WTC11 (cell line): ENCODE data around the gene GGNBP2. TPM values are rescaled to one million over a fixed set of nuclear protein-coding genes. Genes with fewer than 3 reads are reported as not detected.
A peak's percentile ranks its signal among the peaks of the same experiment; 100 is the strongest.

Experiments used
- ATAC-seq: fragments of 200-7000 bp; cut with Tn5 transposase; 2 replicates; pipeline ENCODE4 v1.10.0; 2021; ENCODE audit warnings: mild to moderate bottlenecking, moderate library complexity
- CTCF ChIA-PET: fragments of 300-600 bp; sonication (Branson Sonifier 250); formaldehyde crosslinking; loops from one replicate; lab custom pipeline; 2021; ENCODE audit warnings: antibody characterized with exemption; lab: Charles Lee
- POLR2A ChIA-PET: fragments of 350-600 bp; sonication (Branson Sonifier 250); formaldehyde crosslinking; loops from one replicate; lab custom pipeline; 2021; ENCODE audit warnings: antibody characterized with exemption; lab: Charles Lee
- DNase-seq: peaks from one replicate; pipeline ENCODE4 v3.0.0; 2021; ENCODE audit warnings: low spot score
- H3K27ac Mint-ChIP-seq: 2 replicates; pipeline ENCODE4 v1.8.0; 2021; ENCODE audit warnings: mixed read lengths
- H3K27me3 Mint-ChIP-seq: 2 replicates; pipeline ENCODE4 v1.8.0; 2021; ENCODE audit warnings: low read depth, mild to moderate bottlenecking, moderate library complexity, mixed read lengths
- H3K36me3 Mint-ChIP-seq: 2 replicates; pipeline ENCODE4 v1.8.0; 2021; ENCODE audit warnings: mixed read lengths
- H3K4me1 Mint-ChIP-seq: 2 replicates; pipeline ENCODE4 v1.8.0; 2022; ENCODE audit warnings: mixed read lengths
- H3K4me3 Mint-ChIP-seq: 2 replicates; pipeline ENCODE4 v1.8.0; 2021; ENCODE audit warnings: mild to moderate bottlenecking, moderate library complexity, mixed read lengths
- H3K9me3 Mint-ChIP-seq: 2 replicates; pipeline ENCODE4 v1.8.0; 2021; ENCODE audit warnings: mixed read lengths
- CREB1 ChIP-seq: sonication (generic); formaldehyde crosslinking; IDR thresholded peaks from 2 replicates; pipeline ENCODE4 v1.8.0; 2023; ENCODE audit warnings: mild to moderate bottlenecking, missing genetic modification reagents
- EMX1 ChIP-seq: fragments of 250-450 bp; sonication (Bioruptor Pico); IDR thresholded peaks from 2 replicates; pipeline ENCODE4 v1.8.0; 2021; ENCODE audit warnings: mild to moderate bottlenecking
- ESRRA ChIP-seq: sonication (generic); formaldehyde crosslinking; IDR thresholded peaks from 2 replicates; pipeline ENCODE4 v1.8.1; 2022; ENCODE audit warnings: mild to moderate bottlenecking, missing genetic modification reagents, borderline replicate concordance
- ETV6 ChIP-seq: sonication (generic); formaldehyde crosslinking; IDR thresholded peaks from 2 replicates; pipeline ENCODE4 v1.8.1; 2022; ENCODE audit warnings: mild to moderate bottlenecking, missing genetic modification reagents
- GABPB1 ChIP-seq: sonication (generic); formaldehyde crosslinking; IDR thresholded peaks from 2 replicates; pipeline ENCODE4 v1.8.1; 2023; ENCODE audit warnings: mild to moderate bottlenecking, missing genetic modification reagents
- GRHL2 ChIP-seq: fragments of 250-450 bp; sonication (Bioruptor Pico); IDR thresholded peaks from 2 replicates; pipeline ENCODE4 v1.8.0; 2022; ENCODE audit warnings: mild to moderate bottlenecking, moderate library complexity; ENCODE audit not compliant: insufficient replicate concordance, severe bottlenecking
- HMGA2 ChIP-seq: fragments of 250-450 bp; sonication (Bioruptor Pico); IDR thresholded peaks from 2 replicates; pipeline ENCODE4 v1.4.0; 2021; ENCODE audit warnings: mild to moderate bottlenecking, moderate library complexity
- NFE2L1 ChIP-seq: sonication (generic); formaldehyde crosslinking; IDR thresholded peaks from 2 replicates; pipeline ENCODE4 v1.8.1; 2023; ENCODE audit warnings: missing genetic modification reagents
- NR1H2 ChIP-seq: sonication (generic); formaldehyde crosslinking; IDR thresholded peaks from 2 replicates; pipeline ENCODE4 v1.9.0; 2021; ENCODE audit warnings: mild to moderate bottlenecking, moderate library complexity, missing genetic modification reagents
- PRRX2 ChIP-seq: fragments of 250-450 bp; sonication (Bioruptor Pico); IDR thresholded peaks from 2 replicates; pipeline ENCODE4 v1.8.0; 2021; ENCODE audit warnings: mild to moderate bottlenecking
- RORB ChIP-seq: fragments of 250-450 bp; sonication (Bioruptor Pico); IDR thresholded peaks from 2 replicates; pipeline ENCODE4 v1.9.0; 2021; ENCODE audit warnings: mild to moderate bottlenecking
- ZNF121 ChIP-seq: sonication (generic); formaldehyde crosslinking; IDR thresholded peaks from 2 replicates; pipeline ENCODE4 v1.8.0; 2023; ENCODE audit warnings: missing genetic modification reagents
- ZNF219 ChIP-seq: sonication (generic); formaldehyde crosslinking; IDR thresholded peaks from 2 replicates; pipeline ENCODE4 v1.8.0; 2023; ENCODE audit warnings: missing genetic modification reagents, mild to moderate bottlenecking, borderline replicate concordance
- ZNF317 ChIP-seq: sonication (generic); formaldehyde crosslinking; IDR thresholded peaks from 2 replicates; pipeline ENCODE4 v1.8.1; 2023; ENCODE audit warnings: low read depth, mild to moderate bottlenecking, moderate library complexity, missing genetic modification reagents, borderline replicate concordance
- ZNF423 ChIP-seq: fragments of 250-450 bp; sonication (Bioruptor Pico); IDR thresholded peaks from 2 replicates; pipeline ENCODE4 v2.1.2; 2022; ENCODE audit warnings: mild to moderate bottlenecking, moderate library complexity
- total RNA-seq: library from RNA; stranded (reverse); gene quantifications from 3 replicates; pipeline ENCODE4 v1.2.3, GENCODE V29; 2021
- TF ChIP-seq, protein P1 (sequence below): sonication (generic); formaldehyde crosslinking; IDR thresholded peaks from 2 replicates; pipeline ENCODE4 v1.8.1; 2023; ENCODE audit warnings: mild to moderate bottlenecking, missing genetic modification reagents, borderline replicate concordance
- TF ChIP-seq, protein P2 (sequence below): sonication (generic); formaldehyde crosslinking; conservative IDR thresholded peaks from 2 replicates; pipeline ENCODE4 v1.8.1; 2022; ENCODE audit warnings: mild to moderate bottlenecking, missing genetic modification reagents
- TF ChIP-seq, protein P3 (sequence below): sonication (generic); formaldehyde crosslinking; IDR thresholded peaks from 2 replicates; pipeline ENCODE4 v1.8.0; 2022; ENCODE audit warnings: mild to moderate bottlenecking, missing genetic modification reagents
- TF ChIP-seq, protein P4 (sequence below): sonication (generic); formaldehyde crosslinking; IDR thresholded peaks from 2 replicates; pipeline ENCODE4 v1.8.0; 2023; ENCODE audit warnings: missing genetic modification reagents
- TF ChIP-seq, protein P5 (sequence below): sonication (generic); formaldehyde crosslinking; IDR thresholded peaks from 2 replicates; pipeline ENCODE4 v1.8.1; 2023; ENCODE audit warnings: mild to moderate bottlenecking, missing genetic modification reagents, moderate library complexity
- TF ChIP-seq, protein P6 (sequence below): sonication (generic); formaldehyde crosslinking; IDR thresholded peaks from 2 replicates; pipeline ENCODE4 v1.8.1; 2022; ENCODE audit warnings: mild to moderate bottlenecking, missing genetic modification reagents, moderate library complexity, borderline replicate concordance
- TF ChIP-seq, protein P7 (sequence below): sonication (generic); formaldehyde crosslinking; IDR thresholded peaks from 2 replicates; pipeline ENCODE4 v1.8.0; 2022; ENCODE audit warnings: mild to moderate bottlenecking, missing genetic modification reagents
- TF ChIP-seq, protein P8 (sequence below): fragments of 250-450 bp; sonication (Bioruptor Pico); IDR thresholded peaks from 2 replicates; pipeline ENCODE4 v1.9.0; 2021; ENCODE audit warnings: moderate library complexity, mild to moderate bottlenecking, inconsistent platforms, borderline replicate concordance

GGNBP2 gene
- total RNA-seq, 1 experiment from 2014 or later, result 49.6 TPM

DNA sequence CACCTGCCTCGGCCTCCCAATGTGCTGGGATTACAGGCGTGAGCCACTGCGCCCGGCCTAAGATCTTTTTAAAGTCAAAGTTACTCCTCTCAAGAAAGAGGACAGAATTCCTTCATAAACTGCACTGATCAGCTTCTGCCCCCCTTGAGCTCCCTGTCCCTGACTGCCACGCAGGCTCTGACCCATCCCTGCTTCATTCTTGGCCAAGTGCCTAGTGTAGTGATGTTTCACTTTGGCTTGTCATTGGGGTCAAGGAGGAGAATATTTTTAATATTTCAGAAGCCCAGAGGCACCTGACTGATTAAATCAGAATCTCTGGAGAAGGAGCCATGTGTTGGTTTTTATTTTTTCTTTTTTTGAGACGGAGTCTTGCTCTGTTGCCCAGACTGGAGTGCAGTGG, 65.8 kb downstream of the GGNBP2 start (continued):
- TF ChIP-seq, protein P1, sequence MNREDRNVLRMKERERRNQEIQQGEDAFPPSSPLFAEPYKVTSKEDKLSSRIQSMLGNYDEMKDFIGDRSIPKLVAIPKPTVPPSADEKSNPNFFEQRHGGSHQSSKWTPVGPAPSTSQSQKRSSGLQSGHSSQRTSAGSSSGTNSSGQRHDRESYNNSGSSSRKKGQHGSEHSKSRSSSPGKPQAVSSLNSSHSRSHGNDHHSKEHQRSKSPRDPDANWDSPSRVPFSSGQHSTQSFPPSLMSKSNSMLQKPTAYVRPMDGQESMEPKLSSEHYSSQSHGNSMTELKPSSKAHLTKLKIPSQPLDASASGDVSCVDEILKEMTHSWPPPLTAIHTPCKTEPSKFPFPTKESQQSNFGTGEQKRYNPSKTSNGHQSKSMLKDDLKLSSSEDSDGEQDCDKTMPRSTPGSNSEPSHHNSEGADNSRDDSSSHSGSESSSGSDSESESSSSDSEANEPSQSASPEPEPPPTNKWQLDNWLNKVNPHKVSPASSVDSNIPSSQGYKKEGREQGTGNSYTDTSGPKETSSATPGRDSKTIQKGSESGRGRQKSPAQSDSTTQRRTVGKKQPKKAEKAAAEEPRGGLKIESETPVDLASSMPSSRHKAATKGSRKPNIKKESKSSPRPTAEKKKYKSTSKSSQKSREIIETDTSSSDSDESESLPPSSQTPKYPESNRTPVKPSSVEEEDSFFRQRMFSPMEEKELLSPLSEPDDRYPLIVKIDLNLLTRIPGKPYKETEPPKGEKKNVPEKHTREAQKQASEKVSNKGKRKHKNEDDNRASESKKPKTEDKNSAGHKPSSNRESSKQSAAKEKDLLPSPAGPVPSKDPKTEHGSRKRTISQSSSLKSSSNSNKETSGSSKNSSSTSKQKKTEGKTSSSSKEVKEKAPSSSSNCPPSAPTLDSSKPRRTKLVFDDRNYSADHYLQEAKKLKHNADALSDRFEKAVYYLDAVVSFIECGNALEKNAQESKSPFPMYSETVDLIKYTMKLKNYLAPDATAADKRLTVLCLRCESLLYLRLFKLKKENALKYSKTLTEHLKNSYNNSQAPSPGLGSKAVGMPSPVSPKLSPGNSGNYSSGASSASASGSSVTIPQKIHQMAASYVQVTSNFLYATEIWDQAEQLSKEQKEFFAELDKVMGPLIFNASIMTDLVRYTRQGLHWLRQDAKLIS (CRISPR knock-in tag), result no peak
- TF ChIP-seq, protein P2, sequence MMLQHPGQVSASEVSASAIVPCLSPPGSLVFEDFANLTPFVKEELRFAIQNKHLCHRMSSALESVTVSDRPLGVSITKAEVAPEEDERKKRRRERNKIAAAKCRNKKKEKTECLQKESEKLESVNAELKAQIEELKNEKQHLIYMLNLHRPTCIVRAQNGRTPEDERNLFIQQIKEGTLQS (CRISPR knock-in tag), result no peak
- TF ChIP-seq ZNF219 (CRISPR knock-in tag) (no peak), PRRX2 (CRISPR knock-in tag) (no peak), NR1H2 (no peak), CREB1 (CRISPR knock-in tag) (no peak), RORB (CRISPR knock-in tag) (no peak), GABPB1 (CRISPR knock-in tag) (no peak)
- TF ChIP-seq, protein P3, sequence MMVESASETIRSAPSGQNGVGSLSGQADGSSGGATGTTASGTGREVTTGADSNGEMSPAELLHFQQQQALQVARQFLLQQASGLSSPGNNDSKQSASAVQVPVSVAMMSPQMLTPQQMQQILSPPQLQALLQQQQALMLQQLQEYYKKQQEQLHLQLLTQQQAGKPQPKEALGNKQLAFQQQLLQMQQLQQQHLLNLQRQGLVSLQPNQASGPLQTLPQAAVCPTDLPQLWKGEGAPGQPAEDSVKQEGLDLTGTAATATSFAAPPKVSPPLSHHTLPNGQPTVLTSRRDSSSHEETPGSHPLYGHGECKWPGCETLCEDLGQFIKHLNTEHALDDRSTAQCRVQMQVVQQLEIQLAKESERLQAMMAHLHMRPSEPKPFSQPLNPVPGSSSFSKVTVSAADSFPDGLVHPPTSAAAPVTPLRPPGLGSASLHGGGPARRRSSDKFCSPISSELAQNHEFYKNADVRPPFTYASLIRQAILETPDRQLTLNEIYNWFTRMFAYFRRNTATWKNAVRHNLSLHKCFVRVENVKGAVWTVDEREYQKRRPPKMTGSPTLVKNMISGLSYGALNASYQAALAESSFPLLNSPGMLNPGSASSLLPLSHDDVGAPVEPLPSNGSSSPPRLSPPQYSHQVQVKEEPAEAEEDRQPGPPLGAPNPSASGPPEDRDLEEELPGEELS, result no peak
- TF ChIP-seq, all 79 proteins: peak for 0

DNA sequence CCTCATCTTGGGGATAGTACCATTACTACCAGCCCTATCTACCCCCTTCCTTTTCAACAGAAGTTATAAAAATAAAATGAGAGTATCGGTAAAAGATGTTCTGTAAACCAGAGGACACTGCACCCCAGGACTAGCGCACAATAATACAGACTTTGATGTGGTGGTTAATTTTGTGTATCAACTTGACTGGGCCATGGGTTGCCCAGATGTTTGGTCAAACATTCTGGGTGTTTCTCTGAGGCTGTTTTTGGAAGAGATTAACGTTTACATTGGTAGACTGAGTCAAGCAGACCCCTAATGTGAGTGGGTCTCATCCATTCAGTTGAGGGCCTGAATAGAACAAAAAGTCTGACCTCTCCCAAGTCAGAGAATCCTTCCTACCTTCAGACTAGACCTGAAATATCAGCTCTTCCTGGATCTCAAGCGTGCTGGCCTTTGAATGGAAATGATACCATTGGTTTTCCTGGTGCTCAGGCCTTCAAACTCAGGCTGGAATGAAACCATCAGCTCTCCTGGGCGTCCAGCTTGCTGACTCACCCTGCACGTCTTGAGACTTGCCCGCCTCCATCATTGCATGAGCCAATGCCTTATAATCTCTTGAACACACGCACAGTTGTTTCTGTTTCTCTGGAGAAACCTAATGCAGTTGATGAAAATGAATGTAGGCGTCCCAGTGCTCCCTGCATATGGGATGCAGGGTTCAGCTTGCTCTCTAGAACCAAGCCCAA, 66.8 kb downstream of the GGNBP2 start:
- TF ChIP-seq ZNF317, result no peak
- TF ChIP-seq, all 79 proteins: peak for 0
- CTCF ChIA-PET, result interaction anchor here (1.5 to 8.1 kb wide), 2 partner anchors 9 to 18 kb away, joined by 3 to 87 read pairs; partner anchors contain the start of gene MRM1
- Mint-ChIP-seq H3K36me3 (peaks cover 9% of the 10 kb centered on the region), H3K9me3 (peaks cover 8% of the 10 kb centered on the region; the same call in 1 of the 2 replicates), H3K4me3 (no peak overlapping the region), H3K27me3 (no peaks in the 10 kb centered on the region), H3K27ac (0 out of 2 replicates have a peak overlapping the region, but pooled peaks have one; percentile 45), H3K4me1 (peaks cover 44% of the 10 kb centered on the region)
- ATAC-seq, result no peak
- no peak for DNase-seq
- POLR2A ChIA-PET, result no interaction called here

DNA sequence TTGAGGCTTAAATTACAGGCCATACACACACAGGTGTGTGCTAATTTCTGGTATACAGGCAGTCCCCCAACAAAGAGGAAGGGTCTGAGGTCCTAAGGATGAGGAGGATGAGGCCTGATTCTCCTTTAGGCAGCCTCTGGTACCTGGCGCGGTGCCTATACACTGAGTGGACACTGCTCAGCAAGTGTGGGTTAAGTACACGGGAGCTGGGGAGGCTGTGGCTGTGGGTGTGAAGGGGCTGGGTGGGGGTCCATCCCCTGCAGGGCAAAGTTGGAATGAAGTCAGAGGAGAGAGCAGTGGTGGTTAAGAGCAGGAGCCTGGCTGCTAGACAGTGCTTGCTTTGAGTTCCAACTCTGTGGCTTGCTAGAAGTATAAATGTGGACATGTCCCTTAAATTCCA, 67.6 kb downstream of the GGNBP2 start:
- peaks cover 8% of the 10 kb centered on the region; the same call in 1 of the 2 replicates for H3K9me3 Mint-ChIP-seq
- no peak overlapping the region for H3K27ac Mint-ChIP-seq
- ATAC-seq, result no peak
- H3K36me3 Mint-ChIP-seq, result peaks cover 9% of the 10 kb centered on the region
- no peak for DNase-seq
- POLR2A ChIA-PET, result no interaction called here
- H3K4me1 Mint-ChIP-seq, result peaks cover 44% of the 10 kb centered on the region
- CTCF ChIA-PET, result interaction anchor here (1.8 to 8.1 kb wide), 3 partner anchors 10 to 143 kb away, joined by 6 to 87 read pairs (median 60); partner anchors contain the start of gene MRM1
- H3K4me3 Mint-ChIP-seq, result no peak overlapping the region
- no peaks in the 10 kb centered on the region for H3K27me3 Mint-ChIP-seq
- TF ChIP-seq HMGA2 (CRISPR knock-in tag) (no peak), ZNF423 (CRISPR knock-in tag) (no peak), ETV6 (CRISPR knock-in tag) (no peak), NFE2L1 (no peak), ZNF219 (CRISPR knock-in tag) (no peak), ZNF317 (no peak), ZNF121 (CRISPR knock-in tag) (no peak), NR1H2 (no peak), EMX1 (CRISPR knock-in tag) (no peak), GRHL2 (no peak), ESRRA (CRISPR knock-in tag) (no peak)
- TF ChIP-seq, protein P4, sequence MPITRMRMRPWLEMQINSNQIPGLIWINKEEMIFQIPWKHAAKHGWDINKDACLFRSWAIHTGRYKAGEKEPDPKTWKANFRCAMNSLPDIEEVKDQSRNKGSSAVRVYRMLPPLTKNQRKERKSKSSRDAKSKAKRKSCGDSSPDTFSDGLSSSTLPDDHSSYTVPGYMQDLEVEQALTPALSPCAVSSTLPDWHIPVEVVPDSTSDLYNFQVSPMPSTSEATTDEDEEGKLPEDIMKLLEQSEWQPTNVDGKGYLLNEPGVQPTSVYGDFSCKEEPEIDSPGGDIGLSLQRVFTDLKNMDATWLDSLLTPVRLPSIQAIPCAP, result no peak
- TF ChIP-seq, protein P5, sequence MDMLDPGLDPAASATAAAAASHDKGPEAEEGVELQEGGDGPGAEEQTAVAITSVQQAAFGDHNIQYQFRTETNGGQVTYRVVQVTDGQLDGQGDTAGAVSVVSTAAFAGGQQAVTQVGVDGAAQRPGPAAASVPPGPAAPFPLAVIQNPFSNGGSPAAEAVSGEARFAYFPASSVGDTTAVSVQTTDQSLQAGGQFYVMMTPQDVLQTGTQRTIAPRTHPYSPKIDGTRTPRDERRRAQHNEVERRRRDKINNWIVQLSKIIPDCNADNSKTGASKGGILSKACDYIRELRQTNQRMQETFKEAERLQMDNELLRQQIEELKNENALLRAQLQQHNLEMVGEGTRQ, result no peak
- TF ChIP-seq, protein P6, sequence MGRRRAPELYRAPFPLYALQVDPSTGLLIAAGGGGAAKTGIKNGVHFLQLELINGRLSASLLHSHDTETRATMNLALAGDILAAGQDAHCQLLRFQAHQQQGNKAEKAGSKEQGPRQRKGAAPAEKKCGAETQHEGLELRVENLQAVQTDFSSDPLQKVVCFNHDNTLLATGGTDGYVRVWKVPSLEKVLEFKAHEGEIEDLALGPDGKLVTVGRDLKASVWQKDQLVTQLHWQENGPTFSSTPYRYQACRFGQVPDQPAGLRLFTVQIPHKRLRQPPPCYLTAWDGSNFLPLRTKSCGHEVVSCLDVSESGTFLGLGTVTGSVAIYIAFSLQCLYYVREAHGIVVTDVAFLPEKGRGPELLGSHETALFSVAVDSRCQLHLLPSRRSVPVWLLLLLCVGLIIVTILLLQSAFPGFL, result no peak
- TF ChIP-seq, protein P7, sequence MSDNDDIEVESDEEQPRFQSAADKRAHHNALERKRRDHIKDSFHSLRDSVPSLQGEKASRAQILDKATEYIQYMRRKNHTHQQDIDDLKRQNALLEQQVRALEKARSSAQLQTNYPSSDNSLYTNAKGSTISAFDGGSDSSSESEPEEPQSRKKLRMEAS, result no peak
- TF ChIP-seq, protein P8, sequence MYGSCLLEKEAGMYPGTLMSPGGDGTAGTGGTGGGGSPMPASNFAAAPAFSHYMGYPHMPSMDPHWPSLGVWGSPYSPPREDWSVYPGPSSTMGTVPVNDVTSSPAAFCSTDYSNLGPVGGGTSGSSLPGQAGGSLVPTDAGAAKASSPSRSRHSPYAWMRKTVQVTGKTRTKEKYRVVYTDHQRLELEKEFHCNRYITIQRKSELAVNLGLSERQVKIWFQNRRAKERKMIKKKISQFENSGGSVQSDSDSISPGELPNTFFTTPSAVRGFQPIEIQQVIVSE, result no peak
